H4 (cell line): ENCODE data around the gene DDX18. TPM values are rescaled to one million over a fixed set of nuclear protein-coding genes. Genes with fewer than 3 reads are reported as not detected.
"Not testable (repeated sequence)": the region's sequence is repeated elsewhere in the genome, so short reads cannot be mapped to it uniquely, and the experiment has no call there.

Source experiments
- DNase-seq: peaks from one replicate; pipeline ENCODE4 v3.0.0-alpha.2; 2015; ENCODE audit warnings: low spot score
- total RNA-seq: library from RNA; depleted of rRNA; stranded (reverse); fragments of >200 nt; shearing (Covaris generic); gene quantifications from 2 replicates; pipeline ENCODE4 v1.2.3, GENCODE V29; 2014; rRNA removed

DDX18 gene
- total RNA-seq: 55.9 and 70.2 TPM in 2 replicates

DNA sequence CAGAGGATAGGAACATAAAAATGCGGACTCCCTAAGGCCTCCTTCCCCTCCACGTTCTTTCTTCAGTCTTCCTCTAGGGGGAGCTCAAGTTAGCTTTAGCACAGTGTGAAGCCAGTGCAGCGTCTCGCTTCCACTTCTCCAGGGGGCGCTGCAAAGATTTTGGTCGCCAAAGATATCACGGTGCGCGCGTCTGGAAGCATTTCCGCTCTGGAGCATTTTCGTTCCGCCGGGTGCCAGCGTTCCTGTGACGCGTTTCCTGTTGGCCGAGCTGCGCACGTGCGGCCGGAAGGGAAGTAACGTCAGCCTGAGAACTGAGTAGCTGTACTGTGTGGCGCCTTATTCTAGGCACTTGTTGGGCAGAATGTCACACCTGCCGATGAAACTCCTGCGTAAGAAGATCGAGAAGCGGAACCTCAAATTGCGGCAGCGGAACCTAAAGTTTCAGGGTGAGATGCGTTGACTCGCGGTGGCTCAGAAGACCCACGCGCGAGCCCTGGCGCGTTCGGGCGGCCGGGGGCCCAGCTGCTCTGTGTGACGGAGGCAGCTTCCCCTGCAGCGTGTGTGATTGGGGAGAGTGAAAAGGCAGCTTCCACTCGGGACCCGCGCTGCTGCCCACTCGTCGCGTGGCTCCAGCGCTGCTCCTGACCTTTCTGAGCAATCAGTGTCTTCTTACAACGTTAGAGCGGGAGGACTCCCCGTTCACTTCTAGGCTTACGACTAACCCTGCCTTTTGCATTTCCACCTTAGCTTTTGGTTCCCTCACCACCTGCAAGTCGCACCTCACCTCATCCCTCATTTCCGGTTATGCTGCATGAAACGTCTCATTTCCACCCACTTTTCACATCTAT lies at the start of gene DDX18:
DDX18 (plus strand) TSS at position 275 of the 848 bp plus-strand sequence; CDS start at position 362, 87 bp downstream.
- peak; percentile 96 for DNase-seq

DNA sequence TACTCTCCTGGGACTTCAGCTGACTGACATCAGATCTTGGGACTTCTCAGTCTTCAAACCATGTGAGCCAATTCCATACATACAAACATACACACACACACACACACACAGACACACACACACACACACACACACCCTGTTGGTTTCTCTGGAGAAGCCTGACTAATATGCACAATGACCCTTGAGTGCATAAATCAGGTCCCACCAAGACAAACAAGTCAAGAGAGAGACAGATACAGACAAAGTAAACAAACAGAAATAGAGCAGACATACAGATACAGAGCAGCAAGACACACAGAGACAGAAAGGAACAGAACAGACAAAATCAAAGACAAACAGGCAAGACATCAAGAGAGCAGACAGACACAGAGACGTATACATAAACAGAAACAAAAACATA lies 43.8 kb upstream of the DDX18 start:
- DNase-seq: no peak

DNA sequence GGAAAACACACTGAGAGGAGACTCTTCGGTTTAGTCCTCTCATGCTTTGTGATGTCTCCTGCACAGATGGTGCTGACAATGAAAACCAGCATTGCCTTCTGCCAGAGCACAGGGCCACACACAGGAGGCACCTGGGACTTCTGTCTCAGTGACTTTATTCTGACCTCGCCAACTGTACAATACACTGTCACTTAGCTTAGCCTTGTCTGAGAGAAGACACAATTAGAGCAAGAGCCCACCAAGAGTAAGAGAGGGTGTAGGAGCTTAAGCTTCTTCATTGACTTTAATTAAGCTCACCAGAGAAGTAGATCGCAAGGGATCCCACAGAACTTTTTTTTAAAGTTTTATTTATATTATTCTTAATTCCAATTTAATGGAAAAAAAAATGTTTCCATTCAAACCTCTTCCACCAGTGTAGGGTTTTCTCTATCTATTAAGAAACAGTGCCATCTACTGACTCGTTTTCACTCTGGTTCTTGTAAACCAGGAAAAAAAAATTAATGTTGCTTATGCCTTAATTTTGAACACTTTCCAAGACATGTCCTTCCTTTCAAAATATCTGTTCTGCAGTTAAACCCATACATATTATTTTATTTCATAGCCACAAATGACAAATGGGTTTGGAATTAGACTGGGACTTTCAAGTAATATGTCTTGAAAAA lies 42.4 kb upstream of the DDX18 start:
- DNase-seq: peak; percentile 20

DNA sequence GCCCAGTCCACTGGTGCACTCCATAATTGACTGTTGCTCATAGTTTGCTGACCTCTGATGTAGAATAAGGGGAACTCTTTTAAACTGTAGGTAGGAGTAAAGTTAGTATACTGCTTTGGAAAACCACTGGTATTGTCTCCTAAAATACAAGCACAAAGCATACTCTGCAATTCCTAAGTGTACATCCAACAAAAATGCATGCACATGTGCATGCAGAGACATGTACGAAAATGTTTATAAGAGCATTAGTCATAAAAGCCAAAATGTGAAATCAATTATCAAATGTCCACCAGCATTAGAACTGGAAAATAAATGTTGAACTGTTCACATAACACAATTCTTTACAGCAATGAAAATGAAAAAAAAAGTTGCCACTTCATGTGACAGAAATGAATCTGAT lies 39.8 kb upstream of the DDX18 start:
- DNase-seq: no peak

DNA sequence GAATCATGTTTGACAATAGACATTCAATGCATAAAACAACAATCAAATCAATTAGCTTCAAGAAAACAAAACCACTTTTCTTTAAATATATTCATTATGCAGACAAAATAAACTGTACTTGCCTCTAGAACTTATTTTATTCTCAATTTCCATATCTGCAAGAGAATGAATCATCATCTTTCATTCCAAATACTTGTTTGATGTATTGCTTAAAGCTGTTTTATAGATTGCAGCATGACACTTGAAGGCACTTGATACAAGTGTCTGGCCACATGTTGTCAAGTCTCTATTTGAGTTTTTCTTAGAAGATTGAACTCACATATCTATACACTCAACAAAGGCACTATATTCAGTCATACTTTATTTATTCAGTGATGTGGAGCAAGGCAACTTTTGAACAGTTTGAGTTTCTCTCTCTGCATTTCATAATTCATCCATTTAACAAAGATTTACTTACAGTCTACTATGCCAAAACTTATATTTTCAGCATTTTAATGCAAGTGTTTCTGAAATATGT lies 38.7 kb upstream of the DDX18 start:
- DNase-seq: no peak

DNA sequence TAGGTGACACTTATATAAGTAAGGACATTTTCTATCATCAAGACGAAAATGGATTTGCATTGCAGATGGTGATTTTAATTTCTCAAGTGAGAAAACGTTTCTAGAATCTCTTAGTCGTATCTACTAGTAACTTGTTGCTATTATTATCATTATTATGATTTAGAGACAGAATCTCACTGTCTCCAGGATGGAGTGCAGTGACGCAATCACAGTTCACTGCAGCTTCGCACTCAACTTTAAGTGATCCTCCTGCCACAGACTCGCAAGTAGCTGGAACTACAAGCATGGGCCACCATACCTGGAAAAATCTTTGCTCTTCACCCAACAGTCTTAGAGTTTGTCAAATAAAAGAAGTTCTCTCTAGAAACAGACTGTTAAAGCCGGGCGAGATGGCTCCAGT lies 37.6 kb upstream of the DDX18 start:
- DNase-seq: no peak

DNA sequence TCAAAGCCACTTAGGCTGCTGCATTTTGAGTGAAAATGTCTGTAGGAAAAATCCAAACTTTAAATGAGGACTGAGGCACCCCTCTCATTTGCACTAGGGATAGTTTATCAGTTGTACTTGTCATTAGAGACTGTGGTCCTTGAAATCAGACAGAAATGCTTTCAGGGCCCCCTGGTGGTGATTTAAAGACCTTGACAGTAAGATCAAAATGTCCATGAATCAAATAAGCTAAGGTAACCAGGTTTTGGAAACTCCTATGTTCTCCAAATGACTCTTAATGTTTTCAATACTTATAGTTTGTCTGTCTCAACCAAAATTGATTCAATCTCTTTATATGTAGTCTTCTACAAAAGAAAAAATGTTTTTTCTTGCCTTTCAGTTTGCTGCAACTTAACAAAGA lies 28.8 kb upstream of the DDX18 start:
- peak; percentile 27 for DNase-seq

DNA sequence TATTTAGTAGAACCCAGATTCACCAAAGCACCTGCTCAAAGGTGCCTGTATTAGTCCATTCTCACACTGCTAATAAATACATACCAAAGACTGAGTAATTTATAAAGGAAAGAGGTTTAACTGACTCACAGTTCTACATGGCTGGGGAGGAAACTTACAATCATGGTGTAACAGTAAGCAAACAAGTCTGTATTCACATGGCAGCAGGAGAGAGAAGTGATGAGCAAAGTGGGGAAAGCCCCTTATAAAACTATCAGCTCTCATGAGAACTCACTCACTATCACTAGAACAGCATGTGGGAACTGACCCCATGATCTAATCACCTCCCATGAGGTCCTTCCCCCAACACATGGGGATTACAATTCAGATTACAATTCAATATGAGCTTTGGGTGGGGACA lies 28.0 kb upstream of the DDX18 start:
- DNase-seq: no peak

DNA sequence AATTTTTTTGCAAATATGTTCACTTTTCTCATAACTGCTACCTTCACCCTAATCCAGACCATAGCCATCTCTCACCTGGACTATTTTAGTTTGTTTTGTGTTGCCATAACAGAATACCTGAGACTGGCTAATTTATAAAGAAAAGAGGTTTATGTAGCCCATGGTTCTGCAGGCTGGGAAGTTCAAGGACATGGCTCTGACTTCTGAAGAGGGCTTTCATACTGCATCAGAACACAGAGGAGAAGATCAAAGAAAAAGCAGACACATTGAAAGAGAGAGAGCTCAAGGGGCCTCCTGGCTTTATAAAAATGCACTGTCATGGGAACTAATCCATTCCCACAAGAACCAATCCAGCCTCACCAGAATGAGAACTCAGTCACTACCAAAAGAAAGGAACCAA lies 25.0 kb upstream of the DDX18 start:
- no peak for DNase-seq

DNA sequence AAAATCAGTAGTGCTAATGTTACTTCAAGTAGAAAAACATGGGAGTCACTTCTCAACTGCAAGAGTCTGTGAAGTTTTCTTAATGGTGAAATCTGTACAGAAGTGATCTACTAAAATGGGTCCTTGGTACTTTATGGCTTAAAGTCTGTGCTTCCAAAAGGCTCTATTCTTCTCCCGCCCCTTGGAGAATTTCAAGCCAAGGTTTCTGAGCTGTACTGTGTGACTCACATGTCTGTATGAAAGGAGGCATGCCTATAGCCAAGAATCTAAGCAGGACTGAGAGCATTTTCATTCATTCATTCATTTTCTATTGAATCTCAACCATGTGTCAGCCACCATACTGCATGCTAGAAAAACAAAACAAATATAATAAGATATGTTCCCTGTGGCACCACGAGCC lies 19.8 kb upstream of the DDX18 start:
- DNase-seq: no peak

DNA sequence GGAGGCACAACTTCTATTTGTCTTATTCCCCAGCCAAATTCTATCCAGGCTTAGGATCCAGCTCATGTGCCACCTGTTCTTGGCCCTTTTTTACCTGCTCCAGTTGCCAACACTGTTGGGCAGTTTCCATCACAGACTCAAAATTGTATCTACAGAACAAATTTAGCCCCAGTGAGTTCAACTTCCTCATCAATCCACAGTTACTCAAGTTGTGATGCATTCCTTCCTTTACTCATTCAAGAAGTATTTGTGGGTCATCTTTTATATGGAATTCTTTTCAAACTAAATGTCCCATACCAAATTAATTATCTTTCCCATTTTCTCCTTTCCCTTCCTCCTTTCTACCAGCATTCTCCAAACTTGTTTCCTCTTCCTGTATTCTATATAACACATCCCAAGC lies 12.7 kb upstream of the DDX18 start:
- no peak for DNase-seq

DNA sequence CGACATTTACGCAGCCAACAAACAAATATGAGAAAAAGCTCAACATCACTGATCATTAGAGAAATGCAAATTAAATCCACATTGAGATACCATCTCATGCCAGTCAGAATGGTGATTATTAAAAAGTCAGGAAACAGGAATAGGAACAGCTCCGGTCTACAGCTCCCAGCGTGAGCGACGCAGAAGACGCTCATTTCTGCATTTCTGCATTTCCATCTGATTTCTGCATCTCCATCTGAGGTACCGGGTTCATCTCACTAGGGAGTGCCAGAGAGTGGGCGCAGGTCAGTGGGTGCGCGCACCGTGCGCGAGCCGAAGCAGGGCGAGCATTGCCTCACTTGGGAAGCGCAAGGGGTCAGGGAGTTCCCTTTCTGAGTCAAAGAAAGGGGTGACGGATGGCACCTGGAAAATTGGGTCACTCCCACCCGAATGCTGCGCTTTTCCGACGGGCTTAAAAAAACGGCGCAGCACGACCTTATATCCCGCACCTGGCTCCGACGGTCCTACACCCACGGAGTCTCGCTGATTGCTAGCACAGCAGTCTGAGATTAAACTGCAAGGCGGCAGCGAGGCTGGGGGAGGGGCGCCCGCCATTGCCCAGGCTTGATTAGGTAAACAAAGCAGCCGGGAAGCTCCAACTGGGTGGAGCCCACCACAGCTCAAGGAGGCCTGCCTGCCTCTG lies 10.7 kb upstream of the DDX18 start:
- DNase-seq: not testable (repeated sequence)

DNA sequence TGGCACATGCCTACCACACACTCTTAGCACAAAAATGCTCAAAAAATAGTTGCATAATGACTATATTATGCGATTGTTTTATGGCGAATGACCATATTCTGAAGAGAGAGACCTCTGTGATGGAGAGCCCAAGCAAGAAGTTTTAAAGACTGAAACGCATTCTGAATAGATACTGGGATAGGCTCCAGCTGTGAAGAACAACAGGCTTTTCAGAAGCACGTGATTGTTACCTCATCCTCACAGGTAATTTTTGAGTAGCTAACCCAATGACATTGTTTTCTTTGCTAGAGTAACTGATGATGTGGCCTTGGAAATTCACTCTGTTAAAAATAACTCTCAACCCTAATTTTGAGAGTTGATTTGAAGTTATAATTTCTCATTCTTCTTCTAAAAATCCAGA lies 2.0 kb upstream of the DDX18 start:
- DNase-seq: no peak

DNA sequence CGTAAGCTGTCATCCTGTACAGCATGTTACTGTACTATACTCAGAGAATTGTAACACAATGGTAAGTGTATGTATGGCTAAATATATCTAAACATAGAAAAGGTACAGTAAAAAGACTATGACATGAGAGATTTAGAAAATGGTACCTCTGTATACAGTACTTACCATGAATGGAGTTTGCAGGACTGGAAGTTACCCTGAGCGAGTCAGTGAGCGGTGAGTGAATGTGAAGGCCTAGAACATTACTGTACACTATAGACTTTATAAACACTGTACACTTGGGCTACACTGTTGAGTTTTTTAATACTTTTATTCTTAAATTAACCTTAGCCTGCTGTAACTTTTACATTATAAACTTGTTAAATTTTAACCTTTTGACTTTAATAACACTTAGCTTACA lies 1.5 kb downstream of the DDX18 start:
- DNase-seq: no peak

DNA sequence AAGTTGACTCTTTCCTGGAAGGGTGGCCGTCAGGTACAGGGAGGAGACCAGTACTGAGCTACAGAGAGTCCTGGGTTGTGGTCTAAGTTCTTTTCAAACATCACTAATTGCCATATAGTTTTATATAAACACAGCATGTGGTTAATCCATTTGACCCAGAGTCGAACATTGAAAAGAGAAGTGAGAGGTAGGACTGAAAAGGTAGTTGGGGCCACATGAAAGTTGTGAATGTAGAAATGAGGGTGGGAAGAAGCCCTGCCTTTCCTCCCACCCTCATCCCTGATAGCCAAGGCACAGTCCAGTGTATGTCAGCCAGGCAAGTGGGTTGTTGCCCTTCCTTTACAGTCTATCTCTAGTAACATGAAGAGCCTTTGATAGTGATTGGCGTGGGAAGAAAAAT lies 4.4 kb downstream of the DDX18 start:
- no peak for DNase-seq

DNA sequence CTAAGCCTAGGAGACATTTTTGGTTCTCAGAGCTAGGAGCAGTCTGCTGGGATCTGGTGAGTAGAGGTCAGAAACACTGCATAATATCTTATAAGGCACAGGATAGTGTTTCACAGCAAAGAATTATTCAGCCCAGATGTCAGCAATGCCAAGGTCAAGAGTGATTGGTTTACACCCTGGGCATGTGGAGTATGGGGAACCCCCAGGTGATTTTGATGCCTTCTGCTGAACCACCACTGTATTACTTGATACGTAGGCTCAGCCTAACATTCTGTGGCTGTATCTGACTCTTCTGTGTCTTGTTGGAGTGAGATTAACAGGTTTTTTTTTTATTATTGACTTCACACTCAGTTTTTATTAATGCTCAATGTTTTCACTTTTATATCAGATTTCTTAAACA lies 6.0 kb downstream of the DDX18 start:
- DNase-seq: no peak

DNA sequence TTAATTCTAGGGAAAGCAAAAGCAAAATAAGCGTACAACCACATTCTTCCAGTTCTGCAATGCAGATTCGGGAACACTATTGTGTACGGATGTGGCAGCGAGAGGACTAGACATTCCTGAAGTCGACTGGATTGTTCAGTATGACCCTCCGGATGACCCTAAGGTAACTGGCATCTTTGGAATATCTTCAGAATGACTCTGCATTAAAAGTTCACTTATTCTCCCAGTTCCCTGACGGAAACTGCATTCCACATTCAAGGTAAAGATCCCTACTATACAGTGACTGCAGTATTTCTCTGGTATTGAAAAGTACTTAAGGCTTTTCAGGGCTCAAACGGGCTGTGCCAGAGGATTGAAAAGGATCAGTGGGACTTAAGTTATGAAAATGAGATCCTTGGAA lies 10.9 kb downstream of the DDX18 start:
- DNase-seq: no peak

DNA sequence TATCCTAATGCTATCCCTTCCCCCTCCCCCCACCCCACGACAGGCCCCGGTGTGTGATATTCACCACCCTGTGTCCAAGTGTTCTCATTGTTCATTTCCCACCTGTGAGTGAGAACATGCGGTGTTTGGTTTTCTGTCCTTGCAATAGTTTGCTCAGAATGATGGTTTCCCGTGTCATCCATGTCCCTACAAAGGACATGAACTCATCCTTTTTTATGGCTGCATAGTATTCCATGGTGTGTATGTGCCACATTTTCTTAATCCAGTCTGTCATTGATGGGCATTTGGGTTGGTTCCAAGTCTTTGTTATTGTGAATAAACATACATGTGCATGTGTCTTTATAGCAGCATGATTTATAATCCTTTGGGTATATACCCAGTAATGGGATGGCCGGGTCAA lies 13.0 kb downstream of the DDX18 start:
- DNase-seq: not testable (repeated sequence)

DNA sequence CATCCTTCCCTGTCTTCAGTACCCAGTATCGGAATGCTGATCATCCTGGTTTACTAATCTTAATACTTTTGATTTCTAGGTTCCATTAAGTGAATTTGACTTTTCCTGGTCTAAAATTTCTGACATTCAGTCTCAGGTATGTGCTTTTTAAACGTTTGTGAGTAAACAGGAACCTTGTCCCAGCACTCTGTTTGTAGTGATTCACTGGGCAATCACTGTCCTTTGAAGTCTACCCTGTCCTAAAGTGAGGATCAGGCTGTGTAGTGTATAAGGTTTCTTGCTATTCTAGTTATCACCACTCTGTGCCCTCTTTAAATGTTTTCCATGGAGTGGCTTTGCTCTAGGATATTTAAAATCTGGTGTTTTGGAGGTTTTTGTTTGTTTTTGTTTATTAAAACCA lies 14.4 kb downstream of the DDX18 start:
- no peak for DNase-seq

DNA sequence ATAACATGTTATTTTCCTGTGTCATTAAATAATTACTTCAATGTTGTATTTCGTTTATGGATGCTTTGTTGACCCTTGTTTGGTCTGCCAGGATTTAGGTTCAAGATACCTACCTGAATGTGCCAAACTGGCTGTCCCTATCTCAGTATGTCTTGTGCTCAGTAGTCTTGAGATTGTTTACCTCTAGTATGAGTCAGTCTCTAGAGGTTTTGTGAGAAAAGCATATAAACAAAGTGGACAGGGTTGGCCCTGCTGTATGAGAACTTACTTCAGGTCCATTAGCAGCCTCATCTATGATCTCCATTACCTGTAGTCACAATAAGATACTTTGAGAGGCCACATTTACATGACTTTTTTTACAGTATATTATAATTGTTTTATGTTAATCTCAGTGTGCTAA lies 17.8 kb downstream of the DDX18 start:
- no peak for DNase-seq

DNA sequence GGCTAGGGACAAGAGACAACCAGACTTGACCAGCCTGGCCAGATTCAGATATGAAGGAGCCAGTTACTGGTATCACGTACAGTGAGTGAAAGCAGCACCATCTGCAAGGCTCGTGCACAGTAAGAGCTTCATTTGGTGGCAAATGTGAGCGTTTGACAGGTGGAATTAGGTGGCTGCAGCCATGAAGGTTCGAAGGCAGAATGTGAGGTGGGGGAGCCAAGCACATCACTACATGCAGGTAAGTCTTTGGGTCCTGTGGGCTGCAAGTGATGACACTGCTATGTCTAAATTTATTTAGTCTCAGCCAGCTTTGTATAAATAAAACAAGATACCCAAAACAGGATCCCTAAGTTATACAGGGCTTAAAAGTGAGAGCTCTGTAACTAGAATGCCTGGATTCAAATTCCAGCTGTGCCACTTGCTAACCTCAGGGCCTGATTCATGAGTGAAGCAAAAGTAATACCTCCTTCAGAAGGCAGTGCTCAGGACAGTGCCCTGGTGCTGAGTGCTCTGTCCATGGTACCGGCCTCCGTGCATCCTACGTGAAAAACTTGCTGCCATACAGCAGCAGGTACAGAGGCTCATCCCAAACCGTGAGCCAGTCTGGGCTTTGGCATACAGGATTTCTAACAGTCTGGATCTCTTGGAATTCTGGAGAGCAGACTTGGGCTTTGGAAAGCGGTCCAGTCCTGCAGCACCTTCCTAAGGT lies 18.6 kb downstream of the DDX18 start:
- DNase-seq: peak; percentile 12

DNA sequence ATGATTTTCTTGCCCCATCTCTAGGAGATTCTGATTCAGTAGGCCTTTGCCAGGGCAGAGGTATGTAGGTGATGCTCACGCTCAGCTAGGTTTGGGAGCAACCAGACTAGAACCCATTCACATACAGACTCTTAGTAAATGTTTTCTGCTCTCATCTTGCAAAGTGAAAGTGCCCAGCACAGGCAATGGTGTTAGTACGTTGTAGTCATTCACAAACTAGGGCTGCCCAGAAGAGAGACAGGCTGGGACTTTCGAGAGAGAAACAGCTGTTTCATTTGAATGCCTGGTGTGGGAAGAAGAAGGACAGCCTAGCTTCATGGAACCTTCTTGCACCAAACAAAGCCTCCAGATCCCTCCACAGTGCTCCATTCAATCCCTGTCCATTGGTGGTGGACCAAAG lies 19.4 kb downstream of the DDX18 start:
- no peak for DNase-seq
